ENCODE measurements around the gene ZBTB2.
"Not testable (repeated sequence)": the region's sequence is repeated elsewhere in the genome, so short reads cannot be mapped to it uniquely, and the experiment has no call there.

The ZBTB2 gene

GRCh38 chr6:151374036-151374683 is 17.2 kb downstream of the ZBTB2 start:
- DNase-seq (ENCODE audit: low read depth in 2 of 2): no peak

- DNase-seq (ENCODE audit: low read depth in 2 of 2): no peak
Measured at GRCh38 chr6:151372164-151372563, 19.2 kb downstream of the ZBTB2 start.

DNA sequence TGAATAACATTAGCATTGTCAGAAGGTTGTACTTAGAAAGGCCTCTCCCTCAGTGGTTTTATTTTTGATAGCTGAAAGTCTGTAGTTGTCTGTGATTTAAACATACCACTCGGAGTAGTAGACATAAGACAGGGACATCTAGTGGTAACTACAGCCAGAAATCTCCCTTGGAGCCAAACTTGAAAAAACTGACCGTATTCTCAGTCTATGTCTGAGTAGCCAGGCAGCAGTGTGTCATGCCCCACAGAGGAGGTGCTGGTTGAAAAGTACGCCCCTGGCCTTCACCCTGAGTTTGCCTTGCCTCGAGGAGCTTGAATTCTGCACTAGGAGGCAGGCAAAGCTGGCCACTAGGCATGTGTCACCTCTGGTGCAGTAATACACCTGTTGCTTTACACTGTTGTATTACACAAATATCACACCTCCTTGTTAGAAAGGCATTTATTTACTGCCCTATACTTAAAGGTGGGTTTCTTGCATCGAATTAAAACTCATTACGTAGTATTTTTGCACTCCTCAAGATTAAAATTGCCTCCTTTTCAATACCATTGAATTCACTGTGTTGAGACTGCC is 20.8 kb downstream of the ZBTB2 start:
- DNase-seq (ENCODE audit: low read depth in 2 of 2): no peak

DNA sequence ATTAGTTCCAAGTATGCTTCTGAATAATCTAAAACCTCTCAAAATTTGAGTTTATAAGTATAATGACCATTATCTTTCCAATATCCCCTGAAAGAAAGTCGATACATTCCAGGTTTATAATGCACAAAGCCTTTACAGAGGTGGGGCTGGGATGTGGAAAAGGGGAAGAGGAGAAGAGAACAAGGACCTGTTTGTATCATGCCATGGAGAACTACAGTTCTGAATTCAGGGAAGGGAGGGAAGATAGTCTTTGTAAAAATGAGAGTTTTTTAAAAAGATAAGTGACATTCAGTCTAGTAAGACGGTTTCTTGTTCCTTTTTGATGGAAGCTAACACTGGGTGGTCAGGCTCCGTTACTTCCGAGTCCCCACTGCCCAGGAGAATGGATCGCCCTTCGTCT is 26.1 kb downstream of the ZBTB2 start:
- DNase-seq (ENCODE audit: low read depth in 2 of 2): no peak

- no peak for DNase-seq (ENCODE audit: low read depth in 2 of 2)
Measured at GRCh38 chr6:151359486-151359885, 31.9 kb downstream of the ZBTB2 start.

- no peak for DNase-seq (ENCODE audit: low read depth in 2 of 2)
Measured at GRCh38 chr6:151358475-151358874, 32.9 kb downstream of the ZBTB2 start.

DNA sequence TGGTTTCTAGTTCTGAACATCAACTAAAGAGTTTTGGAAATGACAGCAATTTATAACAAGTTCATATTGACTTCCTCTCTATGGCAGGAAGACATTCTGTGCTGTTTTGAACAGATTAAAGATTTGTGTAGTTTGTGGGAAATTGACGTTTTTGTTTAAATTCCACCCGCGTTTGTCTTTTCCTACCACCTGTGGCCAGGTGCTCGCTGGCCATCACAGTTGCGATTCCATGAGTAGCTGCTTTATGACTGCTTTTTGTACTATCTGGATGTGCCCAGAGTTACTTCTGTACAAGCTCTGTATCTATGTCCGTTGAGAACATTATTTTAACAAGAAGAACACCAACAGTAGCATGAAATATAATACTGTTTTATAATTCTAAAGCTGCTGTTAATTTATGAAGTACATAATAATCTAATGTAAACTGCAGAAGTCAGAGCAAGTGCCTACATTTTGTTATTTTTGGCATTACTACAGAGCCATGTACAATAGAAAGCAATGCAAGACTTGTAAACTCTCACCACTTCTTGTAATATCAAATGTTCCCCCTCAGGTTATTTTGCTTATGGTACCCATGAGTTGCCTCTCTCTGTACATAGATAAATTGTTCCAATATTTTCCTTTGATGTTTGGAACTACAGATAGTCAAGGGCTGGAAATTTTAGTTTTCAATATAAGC is 33.5 kb downstream of the ZBTB2 start:
- DNase-seq (ENCODE audit: low read depth in 2 of 2): no peak

DNA sequence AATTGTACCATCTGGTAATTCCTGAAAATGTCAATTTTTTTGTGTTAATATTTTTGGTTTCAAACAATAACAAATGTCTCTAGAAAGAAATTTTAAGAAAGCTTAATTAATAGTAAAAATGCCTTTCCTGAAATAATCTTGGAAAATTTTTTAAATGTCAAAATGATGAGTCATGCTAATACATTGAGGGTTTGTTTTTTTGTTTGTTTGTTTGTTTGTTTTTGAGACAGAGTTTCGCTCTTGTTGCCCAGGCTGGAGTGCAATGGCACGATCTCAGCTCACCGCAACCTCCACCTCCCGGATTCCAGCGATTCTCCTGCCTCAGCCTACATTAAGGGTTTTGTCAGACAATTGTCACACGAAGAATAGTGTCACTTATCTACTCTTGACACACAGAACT is 34.4 kb downstream of the ZBTB2 start:
- not testable (repeated sequence) for DNase-seq (ENCODE audit: low read depth in 2 of 2)

GRCh38 chr6:151353795-151354194 is 37.6 kb downstream of the ZBTB2 start:
- no peak for DNase-seq (ENCODE audit: low read depth in 2 of 2)

DNA sequence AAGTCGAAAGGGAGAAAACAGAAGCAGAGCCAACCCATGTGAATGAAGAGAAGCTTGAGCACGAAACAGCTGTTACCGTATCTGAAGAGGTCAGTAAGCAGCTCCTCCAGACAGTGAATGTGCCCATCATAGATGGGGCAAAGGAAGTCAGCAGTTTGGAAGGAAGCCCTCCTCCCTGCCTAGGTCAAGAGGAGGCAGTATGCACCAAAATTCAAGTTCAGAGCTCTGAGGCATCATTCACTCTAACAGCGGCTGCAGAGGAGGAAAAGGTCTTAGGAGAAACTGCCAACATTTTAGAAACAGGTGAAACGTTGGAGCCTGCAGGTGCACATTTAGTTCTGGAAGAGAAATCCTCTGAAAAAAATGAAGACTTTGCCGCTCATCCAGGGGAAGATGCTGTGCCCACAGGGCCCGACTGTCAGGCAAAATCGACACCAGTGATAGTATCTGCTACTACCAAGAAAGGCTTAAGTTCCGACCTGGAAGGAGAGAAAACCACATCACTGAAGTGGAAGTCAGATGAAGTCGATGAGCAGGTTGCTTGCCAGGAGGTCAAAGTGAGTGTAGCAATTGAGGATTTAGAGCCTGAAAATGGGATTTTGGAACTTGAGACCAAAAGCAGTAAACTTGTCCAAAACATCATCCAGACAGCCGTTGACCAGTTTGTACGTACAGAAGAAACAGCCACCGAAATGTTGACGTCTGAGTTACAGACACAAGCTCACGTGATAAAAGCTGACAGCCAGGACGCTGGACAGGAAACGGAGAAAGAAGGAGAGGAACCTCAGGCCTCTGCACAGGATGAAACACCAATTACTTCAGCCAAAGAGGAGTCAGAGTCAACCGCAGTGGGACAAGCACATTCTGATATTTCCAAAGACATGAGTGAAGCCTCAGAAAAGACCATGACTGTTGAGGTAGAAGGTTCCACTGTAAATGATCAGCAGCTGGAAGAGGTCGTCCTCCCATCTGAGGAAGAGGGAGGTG is 38.7 kb downstream of the ZBTB2 start:
- DNase-seq (ENCODE audit: low read depth in 2 of 2): no peak

- DNase-seq (ENCODE audit: low read depth in 2 of 2): no peak
Measured at GRCh38 chr6:151351731-151352130, 39.6 kb downstream of the ZBTB2 start.

DNA sequence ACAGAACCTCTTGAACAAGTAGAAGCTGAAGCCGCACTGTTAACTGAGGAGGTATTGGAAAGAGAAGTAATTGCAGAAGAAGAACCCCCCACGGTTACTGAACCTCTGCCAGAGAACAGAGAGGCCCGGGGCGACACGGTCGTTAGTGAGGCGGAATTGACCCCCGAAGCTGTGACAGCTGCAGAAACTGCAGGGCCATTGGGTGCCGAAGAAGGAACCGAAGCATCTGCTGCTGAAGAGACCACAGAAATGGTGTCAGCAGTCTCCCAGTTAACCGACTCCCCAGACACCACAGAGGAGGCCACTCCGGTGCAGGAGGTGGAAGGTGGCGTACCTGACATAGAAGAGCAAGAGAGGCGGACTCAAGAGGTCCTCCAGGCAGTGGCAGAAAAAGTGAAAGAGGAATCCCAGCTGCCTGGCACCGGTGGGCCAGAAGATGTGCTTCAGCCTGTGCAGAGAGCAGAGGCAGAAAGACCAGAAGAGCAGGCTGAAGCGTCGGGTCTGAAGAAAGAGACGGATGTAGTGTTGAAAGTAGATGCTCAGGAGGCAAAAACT is 40.1 kb downstream of the ZBTB2 start:
- DNase-seq (ENCODE audit: low read depth in 2 of 2): no peak

GRCh38 chr6:151350442-151351145 is 40.8 kb downstream of the ZBTB2 start:
- DNase-seq (ENCODE audit: low read depth in 2 of 2): no peak

DNA sequence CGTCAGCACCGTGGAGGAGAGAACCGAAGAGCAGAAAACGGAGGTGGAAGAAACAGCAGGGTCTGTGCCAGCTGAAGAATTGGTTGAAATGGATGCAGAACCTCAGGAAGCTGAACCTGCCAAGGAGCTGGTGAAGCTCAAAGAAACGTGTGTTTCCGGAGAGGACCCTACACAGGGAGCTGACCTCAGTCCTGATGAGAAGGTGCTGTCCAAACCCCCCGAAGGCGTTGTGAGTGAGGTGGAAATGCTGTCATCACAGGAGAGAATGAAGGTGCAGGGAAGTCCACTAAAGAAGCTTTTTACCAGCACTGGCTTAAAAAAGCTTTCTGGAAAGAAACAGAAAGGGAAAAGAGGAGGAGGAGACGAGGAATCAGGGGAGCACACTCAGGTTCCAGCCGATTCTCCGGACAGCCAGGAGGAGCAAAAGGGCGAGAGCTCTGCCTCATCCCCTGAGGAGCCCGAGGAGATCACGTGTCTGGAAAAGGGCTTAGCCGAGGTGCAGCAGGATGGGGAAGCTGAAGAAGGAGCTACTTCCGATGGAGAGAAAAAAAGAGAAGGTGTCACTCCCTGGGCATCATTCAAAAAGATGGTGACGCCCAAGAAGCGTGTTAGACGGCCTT is 41.6 kb downstream of the ZBTB2 start:
- DNase-seq (ENCODE audit: low read depth in 2 of 2): no peak

DNA sequence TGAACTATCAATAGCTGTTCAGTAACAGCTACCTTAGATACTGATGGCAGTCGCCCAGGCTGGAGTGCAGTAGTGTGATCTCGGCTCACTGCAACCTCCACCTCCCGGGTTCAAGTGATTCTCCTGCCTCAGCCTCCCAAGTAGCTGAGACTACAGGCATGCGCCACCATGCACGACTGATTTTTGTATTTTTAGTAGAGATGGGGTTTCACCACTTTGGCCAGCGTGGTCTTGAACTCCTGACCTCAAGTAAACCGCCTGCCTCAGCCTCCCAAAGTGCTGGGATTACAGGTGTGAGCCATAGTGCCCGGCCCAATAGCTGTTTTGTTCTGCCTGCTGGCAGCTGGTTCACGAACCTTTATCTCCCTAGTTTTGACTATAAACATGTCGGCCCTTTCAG is 48.6 kb downstream of the ZBTB2 start:
- not testable (repeated sequence) for DNase-seq (ENCODE audit: low read depth in 2 of 2)

DNA sequence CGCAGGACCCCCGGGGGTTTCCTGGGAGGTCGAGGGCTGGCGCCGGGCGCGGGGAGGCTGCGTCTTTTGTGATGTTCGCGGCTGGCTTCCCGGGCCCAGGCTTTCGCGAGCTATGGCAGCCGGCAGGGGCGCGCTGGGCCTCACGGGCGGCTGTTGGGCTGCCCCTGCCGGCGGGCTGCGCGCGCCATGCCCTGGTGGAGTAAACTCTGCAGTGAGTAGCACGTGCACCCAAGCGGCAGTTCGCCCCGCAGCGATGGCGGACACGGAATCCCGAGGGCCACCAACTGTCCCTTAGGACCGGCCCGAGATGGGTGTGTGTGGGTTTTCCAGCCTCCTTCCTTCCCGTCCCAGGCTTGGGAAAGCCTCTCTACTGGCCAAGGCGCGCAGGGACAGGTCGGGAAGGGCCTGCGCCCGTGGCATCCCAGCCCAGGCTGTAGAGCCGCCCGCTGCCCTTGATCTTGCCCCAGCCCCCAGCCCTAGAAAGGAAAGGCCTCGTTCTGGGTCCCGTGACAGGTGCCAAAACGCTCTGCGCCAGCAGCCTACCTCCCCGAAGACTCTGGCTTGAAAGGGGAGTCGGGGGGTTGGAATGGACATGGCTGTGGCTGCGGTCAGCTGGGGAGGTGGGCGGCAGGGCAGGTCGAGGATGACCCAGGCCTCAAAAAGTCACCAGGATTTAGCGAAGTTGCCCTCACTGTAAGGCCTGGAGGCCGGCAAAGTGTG is 49.7 kb downstream of the ZBTB2 start:
- DNase-seq (ENCODE audit: low read depth in 2 of 2): no peak

GRCh38 chr6:151340219-151340978 is 51.0 kb downstream of the ZBTB2 start:
- DNase-seq (ENCODE audit: low read depth in 2 of 2): no peak

- DNase-seq (ENCODE audit: low read depth in 2 of 2): no peak
Measured at GRCh38 chr6:151339369-151339768, 52.0 kb downstream of the ZBTB2 start.

DNA sequence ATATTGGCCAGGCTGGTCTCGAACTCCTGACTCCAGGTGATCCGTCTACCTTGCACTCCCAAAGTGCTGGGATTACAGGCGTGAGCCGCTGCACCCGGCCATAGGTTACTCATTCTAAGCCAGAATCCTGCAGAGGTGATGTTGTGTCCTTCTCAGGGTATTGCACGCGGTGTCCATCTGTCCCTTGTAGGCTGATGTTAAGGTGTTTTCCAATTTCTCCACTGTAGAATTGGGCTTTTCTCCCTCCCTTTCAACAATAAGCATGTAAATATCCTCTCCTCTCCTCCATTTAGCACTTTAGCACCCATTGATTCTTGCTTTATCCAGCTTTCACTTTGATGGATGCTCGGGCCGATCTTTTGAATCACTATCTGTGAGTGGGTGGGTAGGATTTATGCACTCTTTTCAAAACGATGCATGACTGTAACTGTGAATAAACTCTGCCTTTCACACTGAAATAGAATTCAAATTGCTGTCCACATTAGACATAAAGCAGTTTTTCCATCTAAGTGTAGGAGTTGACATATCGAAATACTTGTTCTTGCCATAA is 52.6 kb downstream of the ZBTB2 start:
- DNase-seq (ENCODE audit: low read depth in 2 of 2): no peak
